A673 (cell line): ENCODE measurements around the gene TICAM2. TPM values are rescaled to one million over a fixed set of nuclear protein-coding genes. Genes with fewer than 3 reads are reported as not detected.

Source experiments
- BruUV-seq: library from RNA; stranded (reverse); fragments of 400-500 nt; replicated peaks from 2 replicates; lab custom pipeline; 2021; lab: Mats Ljungman, UMichigan
- CTCF ChIA-PET: fragments of 300-600 bp; sonication (Branson Sonifier 250); formaldehyde crosslinking; loops from one replicate; lab custom pipeline; 2022; ENCODE audit warnings: antibody characterized with exemption; lab: Charles Lee
- POLR2A ChIA-PET: fragments of 300-600 bp; sonication (Branson Sonifier 250); formaldehyde crosslinking; loops from one replicate; lab custom pipeline; 2022; ENCODE audit warnings: antibody characterized with exemption; ENCODE audit not compliant: low non-redundant PET; lab: Charles Lee
- DNase-seq: peaks from one replicate; pipeline ENCODE4 v3.0.0-alpha.2; 2015; ENCODE audit warnings: low spot score
- H3K27ac ChIP-seq: fragments of 200-600 bp; sonication (generic); 2 replicates; pipeline ENCODE4 v1.5.1; 2016; ENCODE audit warnings: mixed run types, low read depth, mild to moderate bottlenecking, mixed read lengths, antibody characterized with exemption, low read length; ENCODE audit not compliant: poor library complexity, severe bottlenecking
- H3K27me3 ChIP-seq: fragments of 200-600 bp; sonication (generic); replicated peaks from 2 replicates; pipeline ENCODE4 v1.6.1; 2017; ENCODE audit warnings: mixed run types, low read depth, mild to moderate bottlenecking, mixed read lengths, antibody characterized with exemption, low read length; ENCODE audit not compliant: insufficient read depth, poor library complexity
- H3K36me3 ChIP-seq: fragments of 200-600 bp; sonication (generic); 2 replicates; pipeline ENCODE4 v1.6.1; 2016; ENCODE audit warnings: mixed run types, mild to moderate bottlenecking, mixed read lengths, antibody characterized with exemption, low read length; ENCODE audit not compliant: insufficient read depth, poor library complexity, severe bottlenecking
- H3K4me1 ChIP-seq: fragments of 200-600 bp; sonication (generic); 2 replicates; pipeline ENCODE4 v1.6.1; 2017; ENCODE audit warnings: mixed run types, mild to moderate bottlenecking, mixed read lengths, antibody characterized with exemption, low read length; ENCODE audit not compliant: insufficient read depth, poor library complexity, severe bottlenecking
- H3K4me3 ChIP-seq: fragments of 200-600 bp; sonication (generic); 2 replicates; pipeline ENCODE4 v1.5.1; 2016; ENCODE audit warnings: low read depth, mixed run types, mild to moderate bottlenecking, mixed read lengths, low read length; ENCODE audit not compliant: poor library complexity, severe bottlenecking
- H3K9me3 ChIP-seq: fragments of 200-600 bp; sonication (generic); 2 replicates; pipeline ENCODE4 v1.6.1; 2016; ENCODE audit warnings: mixed run types, low read depth, mild to moderate bottlenecking, mixed read lengths, antibody characterized with exemption, low read length; ENCODE audit not compliant: poor library complexity, severe bottlenecking
- EZH2 ChIP-seq: fragments of 200-600 bp; sonication (generic); IDR thresholded peaks from 2 replicates; pipeline ENCODE4 v1.6.1; 2017; ENCODE audit warnings: borderline replicate concordance, low read depth, mild to moderate bottlenecking, mixed read lengths, antibody characterized with exemption, low read length; ENCODE audit not compliant: poor library complexity, severe bottlenecking
- intact Hi-C: fragments of 100-400 bp; cut with micrococcal nuclease; formaldehyde crosslinking; loops from one replicate; pipeline ENCODE4 v1.10.0; 2022; ENCODE audit not compliant: unreplicated experiment
- total RNA-seq: library from RNA; stranded (reverse); gene quantifications from 2 replicates; pipeline ENCODE4 v1.2.3, GENCODE V29; 2021
- TF ChIP-seq, protein P1 (sequence below): fragments of 300-800, 200-600 bp; sonication (generic); conservative IDR thresholded peaks from 2 replicates; pipeline ENCODE4 v1.5.1; 2017; ENCODE audit warnings: low read depth, mild to moderate bottlenecking, antibody characterized with exemption, low read length, moderate library complexity, mixed read lengths

The TICAM2 gene
- total RNA-seq, 1 experiment from 2014 or later = 0.32 TPM

GRCh38 chr5:115548683-115549082 is 53.6 kb downstream of the TICAM2 start:
- H3K4me1 ChIP-seq = no peaks in the 10 kb centered on the region
- no peak for TF ChIP-seq EZH2
- TF ChIP-seq, protein P1, sequence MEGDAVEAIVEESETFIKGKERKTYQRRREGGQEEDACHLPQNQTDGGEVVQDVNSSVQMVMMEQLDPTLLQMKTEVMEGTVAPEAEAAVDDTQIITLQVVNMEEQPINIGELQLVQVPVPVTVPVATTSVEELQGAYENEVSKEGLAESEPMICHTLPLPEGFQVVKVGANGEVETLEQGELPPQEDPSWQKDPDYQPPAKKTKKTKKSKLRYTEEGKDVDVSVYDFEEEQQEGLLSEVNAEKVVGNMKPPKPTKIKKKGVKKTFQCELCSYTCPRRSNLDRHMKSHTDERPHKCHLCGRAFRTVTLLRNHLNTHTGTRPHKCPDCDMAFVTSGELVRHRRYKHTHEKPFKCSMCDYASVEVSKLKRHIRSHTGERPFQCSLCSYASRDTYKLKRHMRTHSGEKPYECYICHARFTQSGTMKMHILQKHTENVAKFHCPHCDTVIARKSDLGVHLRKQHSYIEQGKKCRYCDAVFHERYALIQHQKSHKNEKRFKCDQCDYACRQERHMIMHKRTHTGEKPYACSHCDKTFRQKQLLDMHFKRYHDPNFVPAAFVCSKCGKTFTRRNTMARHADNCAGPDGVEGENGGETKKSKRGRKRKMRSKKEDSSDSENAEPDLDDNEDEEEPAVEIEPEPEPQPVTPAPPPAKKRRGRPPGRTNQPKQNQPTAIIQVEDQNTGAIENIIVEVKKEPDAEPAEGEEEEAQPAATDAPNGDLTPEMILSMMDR = no peak
- POLR2A ChIA-PET = no interaction called here
- H3K9me3 ChIP-seq = peaks cover 10% of the 10 kb centered on the region
- no TSS peak for BruUV-seq
- no peak for DNase-seq
- H3K4me3 ChIP-seq = no peak overlapping the region
- H3K36me3 ChIP-seq = no peaks in the 10 kb centered on the region
- H3K27me3 ChIP-seq = no peaks in the 10 kb centered on the region
- intact Hi-C loops = loop anchor here (2.0 to 10.0 kb wide), 2 partner anchors 38 to 286 kb away; no protein-coding TSS in a partner anchor
- H3K27ac ChIP-seq = no peak overlapping the region
- CTCF ChIA-PET = no interaction called here

GRCh38 chr5:115545351-115545882 is 56.9 kb downstream of the TICAM2 start:
- Histone ChIP-seq H3K27me3 (no peaks in the 10 kb centered on the region), H3K9me3 (peaks cover 10% of the 10 kb centered on the region), H3K27ac (no peak overlapping the region), H3K36me3 (peaks cover 19% of the 10 kb centered on the region), H3K4me3 (peak overlapping the region; percentile 92), H3K4me1 (peaks cover 3% of the 10 kb centered on the region)
- DNase-seq = no peak
- intact Hi-C loops = loop anchor here (10.0 kb wide), 1 partner anchor 289 kb away; no protein-coding TSS in a partner anchor
- TF ChIP-seq, protein P1 = no peak
- TF ChIP-seq EZH2 = no peak
- ChIA-PET CTCF (no interaction called here), POLR2A (interaction anchor here (0.7 kb wide), 1 partner anchor 249 kb away, joined by 3 read pairs; the partner anchor contains the start of gene CCDC112)
- BruUV-seq = no TSS peak

GRCh38 chr5:115544436-115545350 is 57.6 kb downstream of the TICAM2 start, which contains the start of gene FEM1C:
TSS of gene FEM1C (minus strand) at chr5:115544775. CDS start at chr5:115543493, 1,282 bp downstream.
- Histone ChIP-seq H3K9me3 (peaks cover 10% of the 10 kb centered on the region), H3K4me3 (peak within 1 kb of the TSS; percentile 92), H3K4me1 (peaks cover 3% of the 10 kb centered on the region), H3K27ac (peak within 1 kb of the TSS; percentile 98), H3K27me3 (no peaks in the 10 kb centered on the region), H3K36me3 (peaks cover 26% of the 10 kb centered on the region)
- ChIA-PET CTCF (interaction anchor here (0.7 kb wide), 1 partner anchor 241 kb away, joined by 9 read pairs; no protein-coding TSS in a partner anchor), POLR2A (interaction anchor here (0.7 kb wide), 1 partner anchor 249 kb away, joined by 3 read pairs; the partner anchor contains the start of gene CCDC112)
- peak; percentile 96 for DNase-seq
- no TSS peak for BruUV-seq
- TF ChIP-seq, protein P1 = no peak
- no peak for TF ChIP-seq EZH2
- intact Hi-C loops = loop anchor here (10.0 kb wide), 1 partner anchor 290 kb away; no protein-coding TSS in a partner anchor
